ENCODE results near the gene SLC43A1. TPM values are rescaled to one million over a fixed set of nuclear protein-coding genes. Genes with fewer than 3 reads are reported as not detected.

SLC43A1 gene
- total RNA-seq, 1 experiment from 2014 or later = 27.1 TPM

DNA sequence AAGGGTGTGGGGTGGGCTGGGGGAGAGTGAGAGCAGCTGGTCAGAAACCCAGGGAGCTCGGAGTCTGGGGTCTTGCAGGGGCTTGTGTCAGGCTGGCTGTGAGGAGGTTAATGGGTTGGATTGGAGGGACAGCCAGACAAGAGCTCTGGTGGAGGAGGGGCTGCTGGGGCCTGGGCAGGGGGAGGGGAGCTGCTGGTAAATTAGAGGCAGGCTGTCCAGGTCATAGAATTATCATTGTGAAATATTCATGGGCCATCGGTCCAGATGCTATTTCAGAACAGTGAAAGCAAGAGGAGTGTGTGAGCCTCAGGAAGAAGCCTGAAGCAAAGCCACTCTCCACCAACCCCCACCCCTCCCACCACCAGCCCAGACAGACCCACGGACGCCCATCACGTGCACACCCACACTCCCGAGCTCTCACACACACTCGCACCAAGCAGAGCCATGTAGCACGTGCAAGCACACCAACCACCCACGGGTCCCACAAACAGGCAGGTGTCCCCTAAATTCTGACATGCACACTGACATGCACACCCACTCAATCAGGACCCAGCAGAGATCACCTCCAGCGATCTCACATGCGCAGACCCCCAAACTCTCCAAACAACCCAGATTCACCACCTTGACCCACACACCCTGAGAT lies 36.4 kb downstream of the SLC43A1 start:
- no peak for DNase-seq (ENCODE audit: low spot score)
- no peak overlapping the region for H3K27ac Mint-ChIP-seq
- no peaks in the 10 kb centered on the region for H3K9me3 Mint-ChIP-seq
- peaks cover 63% of the 10 kb centered on the region for H3K4me1 Mint-ChIP-seq
- ChIA-PET CTCF (interaction anchor here (0.9 to 9.7 kb wide), 9 partner anchors 12 to 133 kb away, joined by 3 to 260 read pairs (median 11); partner anchors contain the start of gene RTN4RL2), POLR2A (interaction anchor here (0.6 to 0.9 kb wide), 3 partner anchors 9 to 99 kb away, joined by 3 to 4 read pairs (median 4); no protein-coding TSS in a partner anchor)
- H3K27me3 Mint-ChIP-seq (ENCODE audit: low read depth) = peaks cover 84% of the 10 kb centered on the region
- no peaks in the 10 kb centered on the region for H3K36me3 Mint-ChIP-seq
- no peak for ATAC-seq
- TF ChIP-seq SP1 (CRISPR knock-in tag; conservative IDR thresholded peaks at IDR 0.05) (no peak), GRHL2 (CRISPR knock-in tag; IDR thresholded peaks at IDR 0.05; ENCODE audit: insufficient replicate concordance, severe bottlenecking) (no peak), FOXP1 (CRISPR knock-in tag; IDR thresholded peaks at IDR 0.05; ENCODE audit: borderline replicate concordance) (no peak), JUN (CRISPR knock-in tag; IDR thresholded peaks at IDR 0.05) (no peak), NR3C1 (CRISPR knock-in tag; conservative IDR thresholded peaks at IDR 0.05; ENCODE audit: low read depth) (no peak)
- TF ChIP-seq, protein P1, sequence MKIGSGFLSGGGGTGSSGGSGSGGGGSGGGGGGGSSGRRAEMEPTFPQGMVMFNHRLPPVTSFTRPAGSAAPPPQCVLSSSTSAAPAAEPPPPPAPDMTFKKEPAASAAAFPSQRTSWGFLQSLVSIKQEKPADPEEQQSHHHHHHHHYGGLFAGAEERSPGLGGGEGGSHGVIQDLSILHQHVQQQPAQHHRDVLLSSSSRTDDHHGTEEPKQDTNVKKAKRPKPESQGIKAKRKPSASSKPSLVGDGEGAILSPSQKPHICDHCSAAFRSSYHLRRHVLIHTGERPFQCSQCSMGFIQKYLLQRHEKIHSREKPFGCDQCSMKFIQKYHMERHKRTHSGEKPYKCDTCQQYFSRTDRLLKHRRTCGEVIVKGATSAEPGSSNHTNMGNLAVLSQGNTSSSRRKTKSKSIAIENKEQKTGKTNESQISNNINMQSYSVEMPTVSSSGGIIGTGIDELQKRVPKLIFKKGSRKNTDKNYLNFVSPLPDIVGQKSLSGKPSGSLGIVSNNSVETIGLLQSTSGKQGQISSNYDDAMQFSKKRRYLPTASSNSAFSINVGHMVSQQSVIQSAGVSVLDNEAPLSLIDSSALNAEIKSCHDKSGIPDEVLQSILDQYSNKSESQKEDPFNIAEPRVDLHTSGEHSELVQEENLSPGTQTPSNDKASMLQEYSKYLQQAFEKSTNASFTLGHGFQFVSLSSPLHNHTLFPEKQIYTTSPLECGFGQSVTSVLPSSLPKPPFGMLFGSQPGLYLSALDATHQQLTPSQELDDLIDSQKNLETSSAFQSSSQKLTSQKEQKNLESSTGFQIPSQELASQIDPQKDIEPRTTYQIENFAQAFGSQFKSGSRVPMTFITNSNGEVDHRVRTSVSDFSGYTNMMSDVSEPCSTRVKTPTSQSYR (CRISPR knock-in tag; IDR thresholded peaks at IDR 0.05) = no peak
- TF ChIP-seq, protein P2, sequence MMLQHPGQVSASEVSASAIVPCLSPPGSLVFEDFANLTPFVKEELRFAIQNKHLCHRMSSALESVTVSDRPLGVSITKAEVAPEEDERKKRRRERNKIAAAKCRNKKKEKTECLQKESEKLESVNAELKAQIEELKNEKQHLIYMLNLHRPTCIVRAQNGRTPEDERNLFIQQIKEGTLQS (CRISPR knock-in tag; conservative IDR thresholded peaks at IDR 0.05) = no peak
- TF ChIP-seq, protein P3, sequence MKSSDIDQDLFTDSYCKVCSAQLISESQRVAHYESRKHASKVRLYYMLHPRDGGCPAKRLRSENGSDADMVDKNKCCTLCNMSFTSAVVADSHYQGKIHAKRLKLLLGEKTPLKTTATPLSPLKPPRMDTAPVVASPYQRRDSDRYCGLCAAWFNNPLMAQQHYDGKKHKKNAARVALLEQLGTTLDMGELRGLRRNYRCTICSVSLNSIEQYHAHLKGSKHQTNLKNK (CRISPR knock-in tag; IDR thresholded peaks at IDR 0.05) = no peak
- TF ChIP-seq, protein P4, sequence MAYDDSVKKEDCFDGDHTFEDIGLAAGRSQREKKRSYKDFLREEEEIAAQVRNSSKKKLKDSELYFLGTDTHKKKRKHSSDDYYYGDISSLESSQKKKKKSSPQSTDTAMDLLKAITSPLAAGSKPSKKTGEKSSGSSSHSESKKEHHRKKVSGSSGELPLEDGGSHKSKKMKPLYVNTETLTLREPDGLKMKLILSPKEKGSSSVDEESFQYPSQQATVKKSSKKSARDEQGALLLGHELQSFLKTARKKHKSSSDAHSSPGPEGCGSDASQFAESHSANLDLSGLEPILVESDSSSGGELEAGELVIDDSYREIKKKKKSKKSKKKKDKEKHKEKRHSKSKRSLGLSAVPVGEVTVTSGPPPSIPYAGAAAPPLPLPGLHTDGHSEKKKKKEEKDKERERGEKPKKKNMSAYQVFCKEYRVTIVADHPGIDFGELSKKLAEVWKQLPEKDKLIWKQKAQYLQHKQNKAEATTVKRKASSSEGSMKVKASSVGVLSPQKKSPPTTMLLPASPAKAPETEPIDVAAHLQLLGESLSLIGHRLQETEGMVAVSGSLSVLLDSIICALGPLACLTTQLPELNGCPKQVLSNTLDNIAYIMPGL (CRISPR knock-in tag; IDR thresholded peaks at IDR 0.05) = no peak
- no peak overlapping the region for H3K4me3 Mint-ChIP-seq

DNA sequence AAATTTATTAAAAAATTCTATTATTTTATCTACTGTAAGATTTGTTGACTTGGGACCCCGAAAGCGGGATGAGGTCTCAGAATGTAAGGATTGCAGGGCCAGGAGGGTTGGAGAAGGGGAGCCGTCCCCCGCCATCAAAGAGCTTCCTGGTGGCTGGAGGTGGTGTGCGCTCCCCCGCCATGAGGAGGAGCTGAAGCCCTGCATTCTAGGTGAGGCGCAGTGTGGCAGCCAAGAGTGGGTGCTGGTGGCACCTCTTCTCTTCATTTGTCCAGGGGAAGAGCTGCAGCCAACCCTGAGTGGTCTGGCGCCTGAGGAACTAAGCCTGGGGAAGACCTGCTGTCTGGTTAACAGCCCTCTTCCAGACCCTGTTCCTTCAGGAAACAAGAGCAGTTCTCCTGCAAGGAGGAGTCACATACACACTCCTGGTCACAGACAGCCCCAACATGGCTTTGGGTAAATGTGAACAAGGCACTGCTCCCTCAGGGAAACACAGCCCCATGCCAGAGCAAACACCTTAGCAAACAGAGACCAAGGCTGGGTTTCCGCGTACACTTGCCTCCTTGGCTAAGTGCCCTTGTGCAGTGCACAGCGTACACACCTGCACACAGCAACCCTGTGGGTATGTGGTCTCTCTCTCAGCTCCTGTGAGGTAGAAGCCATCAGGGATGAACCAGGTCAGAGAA lies 37.9 kb downstream of the SLC43A1 start:
- Mint-ChIP-seq H3K27me3 (ENCODE audit: low read depth) (peaks cover 73% of the 10 kb centered on the region), H3K27ac (no peak overlapping the region), H3K9me3 (no peaks in the 10 kb centered on the region), H3K36me3 (no peaks in the 10 kb centered on the region), H3K4me1 (peaks cover 69% of the 10 kb centered on the region), H3K4me3 (no peak overlapping the region)
- no peak for TF ChIP-seq JUN (CRISPR knock-in tag; IDR thresholded peaks at IDR 0.05)
- no peak for TF ChIP-seq ETV6 (CRISPR knock-in tag; IDR thresholded peaks at IDR 0.05)
- TF ChIP-seq, protein P5, sequence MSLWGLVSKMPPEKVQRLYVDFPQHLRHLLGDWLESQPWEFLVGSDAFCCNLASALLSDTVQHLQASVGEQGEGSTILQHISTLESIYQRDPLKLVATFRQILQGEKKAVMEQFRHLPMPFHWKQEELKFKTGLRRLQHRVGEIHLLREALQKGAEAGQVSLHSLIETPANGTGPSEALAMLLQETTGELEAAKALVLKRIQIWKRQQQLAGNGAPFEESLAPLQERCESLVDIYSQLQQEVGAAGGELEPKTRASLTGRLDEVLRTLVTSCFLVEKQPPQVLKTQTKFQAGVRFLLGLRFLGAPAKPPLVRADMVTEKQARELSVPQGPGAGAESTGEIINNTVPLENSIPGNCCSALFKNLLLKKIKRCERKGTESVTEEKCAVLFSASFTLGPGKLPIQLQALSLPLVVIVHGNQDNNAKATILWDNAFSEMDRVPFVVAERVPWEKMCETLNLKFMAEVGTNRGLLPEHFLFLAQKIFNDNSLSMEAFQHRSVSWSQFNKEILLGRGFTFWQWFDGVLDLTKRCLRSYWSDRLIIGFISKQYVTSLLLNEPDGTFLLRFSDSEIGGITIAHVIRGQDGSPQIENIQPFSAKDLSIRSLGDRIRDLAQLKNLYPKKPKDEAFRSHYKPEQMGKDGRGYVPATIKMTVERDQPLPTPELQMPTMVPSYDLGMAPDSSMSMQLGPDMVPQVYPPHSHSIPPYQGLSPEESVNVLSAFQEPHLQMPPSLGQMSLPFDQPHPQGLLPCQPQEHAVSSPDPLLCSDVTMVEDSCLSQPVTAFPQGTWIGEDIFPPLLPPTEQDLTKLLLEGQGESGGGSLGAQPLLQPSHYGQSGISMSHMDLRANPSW (CRISPR knock-in tag; conservative IDR thresholded peaks at IDR 0.05; ENCODE audit: low read depth) = no peak
- no peak for TF ChIP-seq SP1 (CRISPR knock-in tag; conservative IDR thresholded peaks at IDR 0.05)
- no peak for TF ChIP-seq FOXP1 (CRISPR knock-in tag; IDR thresholded peaks at IDR 0.05; ENCODE audit: borderline replicate concordance)
- DNase-seq (ENCODE audit: low spot score) = no peak
- CTCF ChIA-PET = interaction anchor here (0.6 to 9.7 kb wide), 20 partner anchors 10 to 301 kb away, joined by 3 to 260 read pairs (median 6); partner anchors contain the start of genes RTN4RL2, SERPING1, SLC43A1 and SLC43A3
- POLR2A ChIA-PET = interaction anchor here (1.2 to 2.5 kb wide), 3 partner anchors 17 to 36 kb away, joined by 3 to 12 read pairs (median 6); partner anchors contain the start of gene RTN4RL2
- no peak for ATAC-seq
